B cell (primary cell): ENCODE measurements around the gene SPACA4. TPM values are rescaled to one million over a fixed set of nuclear protein-coding genes. Genes with fewer than 3 reads are reported as not detected.

Experiments used
- ATAC-seq: fragments of 200-7000 bp; cut with Tn5 transposase; one replicate; pipeline ENCODE4 v1.10.0; 2021; ENCODE audit warnings: low read depth, mild to moderate bottlenecking, moderate number of reproducible peaks, moderate library complexity
- CTCF ChIA-PET: fragments of 350-600 bp; sonication (Branson Sonifier 250); formaldehyde crosslinking; loops from one replicate; lab custom pipeline; 2021; ENCODE audit warnings: antibody characterized with exemption, inconsistent platforms; lab: Charles Lee
- POLR2A ChIA-PET: fragments of 350-600 bp; sonication (Branson Sonifier 250); formaldehyde crosslinking; loops from one replicate; lab custom pipeline; 2021; ENCODE audit warnings: antibody characterized with exemption; lab: Charles Lee
- DNase-seq: peaks from one replicate; pipeline ENCODE4 v3.0.0; 2013
- H2AFZ ChIP-seq: 2 replicates; pipeline ENCODE4 v1.6.1; 2012; ENCODE audit warnings: mild to moderate bottlenecking, low read depth, low read length; ENCODE audit not compliant: insufficient read depth, poor library complexity, severe bottlenecking
- H3K27ac ChIP-seq, 2 donors: 1 replicate in 1 of 2; 2 replicates in 1 of 2; pipeline ENCODE4 v1.5.1; 2012 to 2013; ENCODE audit warnings: low read length in 2 of 2, mild to moderate bottlenecking in 2 of 2, moderate library complexity in 1 of 2
- H3K27me3 ChIP-seq, 4 experiments: fragments of 200-600 bp in 1 of 4; sonication (generic) in 1 of 4; replicated peaks in 1 of 4; 1 replicate in 2 of 4; 2 replicates in 2 of 4; pipeline versions ENCODE4 v1.6.1 to v1.7.0; 2013 to 2016; ENCODE audit warnings: low read length in 3 of 4, mild to moderate bottlenecking in 2 of 4, mixed read lengths in 1 of 4, moderate library complexity in 1 of 4; ENCODE audit not compliant: insufficient read depth in 4 of 4, control insufficient read depth in 3 of 4; ENCODE audit errors: control extremely low read depth in 1 of 4
- H3K36me3 ChIP-seq, 2 experiments: replicated peaks in 1 of 2; 1 replicate in 1 of 2; 2 replicates in 1 of 2; pipeline versions ENCODE4 v1.6.1 to v1.7.1; 2013; ENCODE audit warnings: low read length in 1 of 2; ENCODE audit not compliant: insufficient read depth in 2 of 2, control insufficient read depth in 1 of 2; ENCODE audit errors: control extremely low read depth in 1 of 2, extremely low read depth in 1 of 2
- H3K4me1 ChIP-seq, 2 donors: fragments of 200-600 bp in 1 of 2; sonication (generic) in 1 of 2; 1 replicate in 1 of 2; 2 replicates in 1 of 2; pipeline versions ENCODE4 v1.5.1 to v1.6.1; 2013 to 2017; ENCODE audit warnings: low read length in 2 of 2; ENCODE audit not compliant: control insufficient read depth in 2 of 2, insufficient read depth in 2 of 2
- H3K4me2 ChIP-seq: replicated peaks from 2 replicates; pipeline ENCODE3; 2012; ENCODE audit warnings: mild to moderate bottlenecking, low read depth, low read length; ENCODE audit not compliant: poor library complexity, severe bottlenecking
- H3K4me3 ChIP-seq, 5 experiments: fragments of 200-600 bp in 1 of 5; sonication (generic) in 1 of 5; 1 replicate in 3 of 5; 2 replicates in 2 of 5; pipeline versions ENCODE4 v1.5.1 to v1.7.0; 2011 to 2016; ENCODE audit warnings: low read length in 4 of 5, mild to moderate bottlenecking in 4 of 5, low read depth in 2 of 5, control low read depth in 1 of 5, moderate library complexity in 1 of 5; ENCODE audit not compliant: insufficient read depth in 1 of 5; ENCODE audit errors: control extremely low read depth in 1 of 5, extremely low read depth in 1 of 5
- H3K79me2 ChIP-seq: fragments of 200-600 bp; sonication (generic); one replicate; pipeline ENCODE4 v1.6.0; 2016; ENCODE audit warnings: low read length; ENCODE audit not compliant: control insufficient read depth, insufficient read depth
- H3K9ac ChIP-seq: fragments of 200-600 bp; sonication (generic); 2 replicates; pipeline ENCODE4 v1.6.1; 2017; ENCODE audit warnings: mild to moderate bottlenecking, low read length, moderate library complexity
- H3K9me3 ChIP-seq, 3 donors: one replicate each; pipeline versions ENCODE4 v1.6.1 to v1.7.1; 2013; ENCODE audit warnings: low read length in 2 of 3; ENCODE audit not compliant: control insufficient read depth in 2 of 3, insufficient read depth in 1 of 3; ENCODE audit errors: control extremely low read depth in 1 of 3
- H4K20me1 ChIP-seq: 2 replicates; pipeline ENCODE4 v1.6.0; 2012; ENCODE audit warnings: mild to moderate bottlenecking, low read length; ENCODE audit not compliant: insufficient read depth, control insufficient read depth, poor library complexity, severe bottlenecking
- H3K27ac Mint-ChIP-seq: one replicate; pipeline ENCODE4 v1.8.0; 2021; ENCODE audit warnings: mixed read lengths
- H3K27me3 Mint-ChIP-seq: one replicate; pipeline ENCODE4 v1.8.0; 2021; ENCODE audit warnings: mixed read lengths
- H3K4me1 Mint-ChIP-seq: one replicate; pipeline ENCODE4 v1.8.0; 2021; ENCODE audit warnings: mixed read lengths
- H3K4me3 Mint-ChIP-seq: one replicate; pipeline ENCODE4 v1.8.0; 2021; ENCODE audit warnings: mixed read lengths
- H3K9me3 Mint-ChIP-seq: one replicate; pipeline ENCODE4 v1.8.0; 2022; ENCODE audit warnings: mixed read lengths; ENCODE audit not compliant: insufficient read depth
- CTCF ChIP-seq: fragments of 200-600 bp; IDR thresholded peaks from one replicate; pipeline ENCODE4 v1.8.0; 2022; ENCODE audit warnings: antibody characterized with exemption, mild to moderate bottlenecking
- EZH2 ChIP-seq: IDR thresholded peaks from 2 replicates; pipeline ENCODE4 v1.6.1; 2012; ENCODE audit warnings: borderline replicate concordance, low read depth, mild to moderate bottlenecking, moderate library complexity, low read length; ENCODE audit not compliant: insufficient read depth, poor library complexity, severe bottlenecking
- WGBS: methylation state at CpG from one replicate; pipeline ENCODE4 v1.1.5; 2013; ENCODE audit warnings: missing lambda C conversion rate; ENCODE audit not compliant: insufficient coverage; 5-methylcytosine and 5-hydroxymethylcytosine counted together
- intact Hi-C: fragments of 100-400 bp; cut with micrococcal nuclease; formaldehyde crosslinking; loops from one replicate; pipeline ENCODE4 v1.10.0; 2022
- polyA plus RNA-seq: library from polyadenylated mRNA; depleted of rRNA; stranded (reverse); fragments of >200 nt; gene quantifications from 2 replicates; pipeline ENCODE4 v1.2.3, GENCODE V29; 2012
- total RNA-seq, 2 donors: library from RNA; stranded (reverse); fragments of 120-200 nt in 1 of 2; gene quantifications; 1 replicate in 1 of 2; 2 replicates in 1 of 2; pipeline versions ENCODE4 v1.2.3 to v1.2.4, GENCODE V29; 2013 to 2022

Gene SPACA4
- total and polyA plus RNA-seq, 2 donors (not counting 1 experiment from before 2014, with no cell fraction given), result not detected

GRCh38 chr19:48613852-48614435, 7.4 kb downstream of the SPACA4 start:
- peaks cover 0 to 35% of the 10 kb centered on the region in 2 experiments for H3K36me3 ChIP-seq
- peaks cover 17% of the 10 kb centered on the region for H3K79me2 ChIP-seq
- peaks cover 31% of the 10 kb centered on the region for H3K4me1 Mint-ChIP-seq
- TF ChIP-seq EZH2, result no peak
- no peak for TF ChIP-seq CTCF
- peaks cover 11 to 23% of the 10 kb centered on the region in 2 donors for H3K4me1 ChIP-seq
- no peak overlapping the region for H3K4me3 ChIP-seq
- H3K27ac ChIP-seq, result no peak overlapping the region
- no peaks in the 10 kb centered on the region for H3K9me3 ChIP-seq
- H3K9ac ChIP-seq, result no peak overlapping the region
- no peaks in the 10 kb centered on the region for H3K27me3 Mint-ChIP-seq
- no peak for ATAC-seq
- 93% methylated on average over 12 of the region's 13 CpGs for WGBS
- DNase-seq, result peak; percentile 39
- no peak overlapping the region for H3K4me3 Mint-ChIP-seq
- POLR2A ChIA-PET, result interaction anchor here (0.8 to 1.0 kb wide), 2 partner anchors 24 to 30 kb away, joined by 3 to 5 read pairs; partner anchors contain the start of gene DBP
- no peak overlapping the region for H2AFZ ChIP-seq
- H3K27me3 ChIP-seq, result no peaks in the 10 kb centered on the region
- H3K27ac Mint-ChIP-seq, result peak overlapping the region; percentile 50
- peaks cover 41% of the 10 kb centered on the region for H4K20me1 ChIP-seq
- CTCF ChIA-PET, result interaction anchor here (0.5 to 1.2 kb wide), 3 partner anchors 29 to 645 kb away, joined by 3 to 4 read pairs (median 3); no protein-coding TSS in a partner anchor
- no peak overlapping the region for H3K4me2 ChIP-seq
- no peaks in the 10 kb centered on the region for H3K9me3 Mint-ChIP-seq
- intact Hi-C loops, result no loop called here
